Stimulated activated naive CD4-positive, alpha-beta T cell treated with Interleukin-2 at 50 U/mL for 16 hours (primary cell): ENCODE results near the gene SLC2A1.

Experiments
- DNase-seq: peaks from one replicate; lab custom pipeline; 2025; lab: John Stamatoyannopoulos, UW

SLC2A1 gene

DNA sequence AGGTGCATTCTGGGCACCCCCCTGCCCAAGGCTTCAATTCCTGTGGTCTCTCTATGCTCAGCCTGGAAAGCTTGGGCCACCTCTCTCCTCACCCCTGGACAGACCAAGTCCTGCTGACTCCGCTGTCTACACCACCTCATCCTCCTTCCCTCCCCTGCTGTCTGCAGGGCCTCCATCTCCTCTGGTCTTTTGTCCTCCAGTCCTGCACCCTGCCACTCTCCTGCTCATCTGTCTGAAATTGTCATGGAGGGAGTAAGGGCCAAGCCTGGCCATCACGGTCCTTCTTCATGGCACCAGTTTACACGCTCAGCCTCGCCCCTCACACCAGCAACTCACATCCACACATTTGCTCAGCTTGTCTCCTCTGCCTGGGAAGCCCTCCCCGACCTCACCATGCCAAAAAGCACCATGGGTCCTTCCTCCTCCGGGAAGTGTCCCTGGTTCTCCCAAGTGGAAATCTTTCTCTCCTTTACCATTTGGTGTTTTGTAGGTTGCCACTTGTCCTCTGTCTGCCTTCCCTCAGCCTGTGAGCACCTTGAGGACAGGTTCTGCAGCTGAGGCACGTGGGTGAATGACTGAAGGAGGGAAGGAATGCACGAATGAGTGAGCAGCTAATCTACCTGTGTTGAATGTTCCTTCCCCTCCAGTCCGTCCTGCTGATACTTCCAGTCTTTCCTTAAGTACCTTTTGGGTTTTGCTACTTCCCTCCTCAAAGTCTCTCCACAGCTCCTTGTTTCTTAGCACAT is 2.1 kb upstream of the SLC2A1 start:
- DNase-seq = no peak

DNA sequence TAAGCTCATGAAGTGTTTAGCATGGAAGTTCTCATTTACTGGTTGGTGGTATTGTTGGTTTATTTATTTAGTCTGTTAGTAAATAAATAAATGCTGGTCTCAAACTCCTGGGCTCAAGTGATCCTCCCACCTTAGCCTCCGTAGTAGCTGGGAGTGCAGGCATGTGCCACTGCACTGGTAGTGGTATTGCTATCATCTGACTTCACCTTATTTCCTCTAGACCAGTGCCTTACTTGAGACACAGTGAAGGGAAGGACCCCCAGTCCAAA is 1.4 kb upstream of the SLC2A1 start:
- no peak for DNase-seq

DNA sequence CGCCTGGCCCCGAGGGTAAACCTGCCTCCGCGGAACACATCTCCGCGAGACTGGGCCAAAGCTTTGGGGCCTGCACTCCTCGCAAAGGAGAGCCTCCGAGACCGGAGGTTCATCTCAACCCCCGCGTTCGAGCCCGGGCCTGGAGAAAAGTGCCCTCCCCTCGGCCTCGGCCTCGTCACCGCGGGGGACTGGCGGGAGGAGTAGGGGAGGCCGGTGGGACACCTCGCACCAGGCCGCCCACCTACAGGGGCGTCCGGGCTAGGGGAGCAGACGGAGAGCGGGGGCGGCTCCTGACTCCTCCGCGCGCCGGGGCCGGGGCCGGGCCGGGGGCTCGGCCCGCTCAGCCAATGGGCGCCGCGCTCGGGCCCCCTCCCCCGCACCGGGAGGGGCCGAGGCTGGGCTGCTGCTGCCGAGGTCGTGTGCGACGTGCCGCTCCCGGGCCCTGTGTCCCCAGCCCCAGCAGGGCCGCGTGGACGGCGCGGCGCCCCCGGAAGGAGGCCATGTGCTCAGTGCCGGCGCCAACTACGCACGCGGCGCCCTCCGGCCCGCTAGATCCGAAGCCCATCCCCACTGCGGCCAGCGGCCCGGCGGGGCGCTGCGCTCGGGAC is 684 bp downstream of the SLC2A1 start:
- peak; percentile 70 for DNase-seq

DNA sequence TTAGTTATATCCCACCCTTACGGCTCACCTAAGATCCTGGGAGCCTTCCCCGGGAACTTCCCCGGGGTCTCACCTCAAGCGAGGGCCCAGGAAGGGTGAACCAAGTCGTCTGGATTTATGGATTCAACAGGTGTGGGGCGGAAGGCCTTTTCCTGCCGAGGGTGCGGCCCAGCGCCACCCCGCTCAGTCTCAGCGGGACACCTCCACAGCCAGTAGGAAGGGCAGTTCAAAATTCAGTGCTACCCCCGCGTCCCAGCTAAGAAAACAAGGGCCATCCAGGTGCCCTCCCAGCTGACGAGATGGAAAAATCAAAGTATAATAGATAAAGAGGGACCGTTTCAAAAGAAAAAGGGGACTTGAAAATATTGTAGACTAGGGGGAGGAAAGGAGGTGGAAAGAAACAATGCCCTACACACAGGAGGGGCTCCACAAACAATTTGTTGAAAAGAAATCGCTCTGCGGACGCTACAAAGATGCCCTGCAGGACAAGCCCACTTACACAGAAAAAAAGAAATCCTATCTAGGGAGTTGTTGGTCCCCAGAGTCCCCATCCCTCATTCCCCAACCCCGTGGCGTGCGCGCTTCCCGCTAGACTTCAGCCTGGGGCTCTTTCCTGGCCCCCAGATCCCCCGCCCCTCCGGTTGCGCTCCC is 1.3 kb downstream of the SLC2A1 start:
- no peak for DNase-seq

DNA sequence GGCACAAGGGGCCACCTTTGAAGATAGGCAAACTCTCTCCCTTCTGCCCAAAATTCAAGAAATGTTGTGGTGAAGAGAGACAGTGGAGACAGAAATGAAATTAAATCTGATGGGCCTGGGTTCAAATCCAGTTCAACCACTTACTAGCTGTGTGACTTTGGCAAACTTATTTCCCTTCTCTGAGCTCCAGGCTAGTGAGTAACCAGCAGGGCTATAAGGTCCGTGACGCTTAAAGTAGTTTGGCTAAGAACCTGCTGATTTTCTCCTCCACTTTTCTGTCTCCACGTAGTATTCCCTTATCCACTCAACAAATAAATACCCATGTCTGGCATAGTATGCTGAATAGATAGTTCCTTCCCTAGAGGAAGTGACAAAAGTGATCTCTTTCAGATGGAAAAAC is 1.9 kb downstream of the SLC2A1 start:
- DNase-seq = no peak

DNA sequence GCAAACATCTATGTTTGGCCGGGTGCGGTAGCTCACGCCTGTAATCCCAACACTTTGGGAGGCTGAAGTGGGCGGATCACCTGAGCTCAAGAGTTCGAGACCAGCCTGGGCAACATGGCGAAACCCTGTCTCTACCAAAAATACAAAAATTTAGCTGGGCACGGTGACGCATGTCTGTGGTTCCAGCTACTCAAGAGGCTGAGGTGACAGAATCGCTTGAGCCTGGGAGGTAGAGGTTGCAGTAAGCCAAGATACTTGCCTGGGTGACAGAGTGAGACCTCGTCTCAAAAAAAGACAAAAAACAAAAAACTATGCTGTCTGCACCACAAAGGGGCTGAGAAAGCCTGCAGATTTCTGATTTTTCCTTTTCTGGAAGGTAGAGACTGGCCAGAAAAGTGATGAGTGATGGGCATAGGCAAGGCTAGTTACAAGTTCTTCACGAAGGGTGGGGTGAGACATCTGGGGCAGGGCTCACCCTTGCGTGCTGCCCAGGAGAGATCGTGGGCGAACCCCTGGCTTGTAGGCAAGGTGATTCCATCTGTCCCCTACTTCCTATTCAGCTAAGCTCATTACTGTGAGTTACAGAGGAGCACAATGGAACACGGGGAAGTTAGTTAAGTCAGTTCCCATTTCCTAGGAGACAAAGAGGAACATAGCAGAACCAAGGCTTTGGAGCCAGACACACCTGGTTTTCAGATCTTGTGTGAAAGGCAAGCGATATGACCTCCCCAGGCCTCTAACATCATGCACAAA is 3.2 kb downstream of the SLC2A1 start:
- no peak for DNase-seq

DNA sequence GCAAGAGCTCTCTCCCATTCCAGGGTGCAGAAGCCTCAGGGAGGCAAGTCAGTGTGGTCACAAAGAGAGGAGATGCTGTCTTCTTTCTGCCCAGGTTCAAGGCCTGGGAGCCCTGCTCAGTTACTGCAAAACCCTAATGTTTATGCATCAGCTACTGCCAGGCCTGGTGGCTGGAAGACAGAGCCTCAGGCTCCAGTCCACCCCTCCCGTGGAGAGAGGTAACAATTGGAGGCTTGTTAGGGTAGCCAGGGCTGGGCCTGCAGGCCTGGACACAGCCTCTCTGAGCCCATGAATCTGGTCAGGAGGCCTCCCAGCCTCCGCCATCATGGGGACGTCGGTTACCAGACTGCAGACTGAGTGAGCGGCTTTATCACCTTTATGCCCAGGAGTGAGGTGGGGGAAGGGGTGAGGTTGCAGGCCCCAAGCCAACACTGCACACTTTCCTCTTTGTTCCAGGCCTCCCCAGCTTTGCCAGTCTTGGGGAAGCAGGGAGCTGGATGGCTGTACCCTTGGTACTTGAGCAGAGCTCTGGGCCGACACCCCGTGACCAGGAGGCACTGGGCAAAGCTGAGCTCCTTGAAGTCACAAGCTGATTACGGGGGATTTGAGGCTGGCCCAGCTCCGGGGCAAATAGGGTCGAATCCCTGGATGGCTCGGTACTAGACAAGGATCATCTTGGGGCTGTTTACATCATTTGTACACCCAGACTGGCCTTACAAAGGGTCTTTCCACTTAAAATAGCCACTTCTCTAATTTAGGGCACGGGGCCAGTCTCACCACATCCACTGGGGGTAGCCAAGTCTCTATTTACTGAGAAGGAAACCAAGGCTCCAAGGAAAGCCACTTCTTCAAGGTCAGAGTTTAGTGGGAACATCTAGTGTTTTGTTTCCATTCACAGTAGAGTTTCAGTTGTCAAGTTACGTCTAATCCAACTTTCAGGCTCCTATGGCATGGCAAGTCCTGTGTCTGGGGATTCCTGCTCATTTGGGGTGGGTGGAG is 5.2 kb downstream of the SLC2A1 start:
- no peak for DNase-seq

DNA sequence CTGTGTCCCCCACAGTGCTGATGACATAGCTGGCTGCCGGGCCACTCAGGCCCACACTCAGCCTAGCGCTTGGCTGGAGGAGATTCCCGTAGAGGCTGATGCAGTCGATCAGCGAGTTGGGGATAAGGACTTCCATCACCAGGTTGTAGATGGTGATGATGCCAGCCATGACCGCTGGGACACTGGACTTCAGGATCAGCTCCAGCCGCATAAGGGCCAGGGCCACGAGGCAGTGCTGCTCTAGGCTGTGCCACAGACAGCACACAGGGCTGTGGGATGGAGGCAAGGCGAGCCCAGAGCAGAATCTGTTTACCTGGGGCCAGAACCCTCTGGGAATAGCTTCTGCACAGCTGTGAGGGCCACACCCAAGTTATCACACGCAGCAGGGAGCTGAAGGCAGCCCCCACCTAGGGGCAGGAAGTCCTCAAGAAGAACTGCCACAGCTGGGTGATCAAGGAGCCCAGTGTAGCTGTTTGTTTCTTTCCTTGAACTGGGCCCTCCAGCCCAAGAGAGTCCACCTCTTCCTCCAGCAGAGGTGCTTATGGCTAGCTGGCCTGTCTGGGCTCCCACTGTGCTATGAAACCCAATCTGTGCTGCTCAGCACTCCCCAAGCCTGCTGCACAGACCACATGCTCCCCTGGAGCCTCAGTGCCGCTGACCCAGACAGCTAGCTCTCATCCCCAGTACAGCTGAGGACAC is 6.2 kb downstream of the SLC2A1 start:
- DNase-seq = no peak

DNA sequence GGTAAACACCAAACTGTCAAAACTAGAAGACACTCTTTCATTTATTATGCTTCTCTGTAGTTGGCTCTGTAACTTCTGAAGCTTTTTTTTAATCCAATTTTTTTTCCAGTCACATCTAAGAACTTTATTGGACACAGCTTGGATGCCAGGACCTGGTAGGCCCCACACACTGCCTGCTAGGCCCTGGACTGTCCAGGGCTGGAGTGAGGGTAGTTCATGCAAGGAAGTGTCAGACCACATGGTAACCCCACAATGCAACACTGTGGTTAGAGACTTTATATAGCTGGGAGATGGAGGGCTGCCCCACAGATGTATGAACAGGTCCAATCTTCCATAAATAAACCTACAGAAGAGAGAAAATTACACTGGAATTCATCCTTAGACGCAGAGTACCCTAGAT is 7.1 kb downstream of the SLC2A1 start:
- DNase-seq = no peak

DNA sequence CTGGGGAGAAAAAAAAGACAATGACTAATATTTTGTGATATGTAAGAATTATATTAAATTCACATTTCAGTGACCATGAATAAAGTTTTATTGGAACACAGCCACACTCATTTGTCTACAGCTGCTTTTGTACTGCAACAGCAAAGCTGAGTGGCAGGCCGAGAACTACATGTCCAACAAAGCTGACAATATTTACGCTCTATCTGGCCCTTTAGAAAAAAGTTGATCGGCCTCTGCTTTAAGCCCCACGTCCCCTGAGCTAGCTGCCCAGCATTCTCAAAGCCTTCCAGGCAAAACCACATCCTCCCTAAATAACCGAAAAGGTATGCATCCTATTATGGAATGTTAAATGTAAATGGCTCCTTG is 8.6 kb downstream of the SLC2A1 start:
- no peak for DNase-seq

DNA sequence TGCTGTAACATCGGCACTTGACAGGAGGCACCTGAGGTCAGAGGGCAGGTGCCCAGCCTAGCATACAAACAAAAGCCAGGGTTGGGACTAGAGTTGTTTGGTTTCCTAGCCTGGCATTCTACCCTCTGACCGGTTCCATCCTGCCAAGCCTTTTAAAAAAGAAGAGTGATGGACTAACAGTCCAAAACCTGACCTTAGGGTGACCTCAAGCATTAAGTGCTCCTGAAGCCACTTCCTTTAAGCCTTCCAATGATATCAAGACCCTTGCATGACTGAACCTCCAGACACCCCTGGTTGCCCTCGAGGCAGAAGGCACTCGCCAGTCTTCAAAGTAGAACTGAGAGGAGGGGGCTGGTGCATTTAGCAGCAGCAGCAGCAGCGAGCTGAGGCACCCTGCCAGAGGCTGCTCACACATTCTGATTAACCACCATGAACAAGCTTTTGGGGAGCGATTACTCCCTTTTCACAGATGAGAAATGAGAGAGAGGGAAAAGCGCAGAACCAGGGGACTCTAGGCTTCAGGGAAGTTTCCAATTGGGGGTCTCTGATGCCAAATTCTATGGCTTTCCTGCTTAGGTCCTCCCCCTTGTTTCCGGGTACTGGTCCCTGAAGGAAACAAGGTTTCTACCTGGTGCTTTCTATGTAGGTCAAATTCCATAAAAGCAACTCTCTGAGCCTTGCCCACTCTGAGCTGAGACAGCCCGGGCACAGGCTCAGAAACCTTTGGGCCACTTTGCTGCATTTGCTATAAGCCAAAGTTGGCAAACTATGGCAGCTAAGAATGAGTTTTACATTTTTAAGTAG is 9.2 kb downstream of the SLC2A1 start:
- DNase-seq = no peak

DNA sequence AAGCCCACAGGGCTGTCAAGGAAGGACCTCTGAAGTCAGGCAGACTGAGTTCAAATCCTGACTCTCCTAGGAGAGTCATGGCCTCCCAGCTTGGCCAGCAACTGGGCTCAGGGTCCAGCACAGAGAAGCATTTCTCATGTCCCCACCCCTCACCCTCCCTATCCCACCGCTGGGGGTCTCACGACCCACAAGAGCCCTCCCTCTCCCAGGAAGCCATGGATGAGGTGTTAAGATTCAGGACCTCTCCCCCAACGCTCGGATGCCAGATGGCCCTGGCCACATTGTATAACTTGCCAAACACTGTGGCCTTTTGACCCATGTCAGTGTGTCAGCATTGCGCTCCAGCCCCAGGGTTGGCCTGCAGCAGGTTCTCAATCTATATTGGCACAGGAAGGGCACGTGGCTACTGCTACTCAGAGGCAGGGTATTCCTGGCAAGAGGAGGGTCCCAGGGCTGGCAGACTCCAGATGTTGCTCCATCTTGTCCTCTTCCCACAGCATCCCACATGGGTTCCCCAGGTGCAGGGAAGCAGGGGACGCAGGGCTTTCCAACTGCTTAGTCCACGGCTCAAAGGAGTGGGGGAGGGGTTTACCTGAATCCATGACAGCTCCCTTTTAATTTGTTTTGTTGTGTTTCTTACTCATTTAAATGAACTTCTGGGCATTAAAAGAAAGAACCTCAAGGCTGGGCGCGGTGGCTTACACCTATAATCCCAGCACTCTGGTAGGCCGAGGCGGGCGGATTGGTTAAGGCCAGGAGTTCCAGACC is 10.5 kb downstream of the SLC2A1 start:
- no peak for DNase-seq

DNA sequence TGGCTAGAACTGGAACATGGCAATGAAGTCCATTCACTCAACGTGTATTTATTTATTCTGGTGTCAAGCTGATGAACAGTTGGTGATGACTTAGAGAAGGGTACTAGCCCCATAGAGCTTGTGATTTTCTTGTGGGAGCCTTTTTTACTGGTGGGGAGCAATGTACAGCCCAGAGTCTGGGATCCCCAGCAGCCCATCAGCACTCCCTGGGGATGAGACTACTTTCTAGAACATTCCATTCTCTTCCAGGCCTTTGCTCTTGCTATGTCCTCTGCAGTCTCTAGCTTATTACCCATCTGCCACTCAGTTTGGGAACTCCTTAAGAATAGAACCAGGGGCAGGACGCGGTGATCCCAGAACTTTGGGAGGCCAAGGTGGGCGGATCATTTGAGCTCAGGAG is 11.6 kb downstream of the SLC2A1 start:
- no peak for DNase-seq

DNA sequence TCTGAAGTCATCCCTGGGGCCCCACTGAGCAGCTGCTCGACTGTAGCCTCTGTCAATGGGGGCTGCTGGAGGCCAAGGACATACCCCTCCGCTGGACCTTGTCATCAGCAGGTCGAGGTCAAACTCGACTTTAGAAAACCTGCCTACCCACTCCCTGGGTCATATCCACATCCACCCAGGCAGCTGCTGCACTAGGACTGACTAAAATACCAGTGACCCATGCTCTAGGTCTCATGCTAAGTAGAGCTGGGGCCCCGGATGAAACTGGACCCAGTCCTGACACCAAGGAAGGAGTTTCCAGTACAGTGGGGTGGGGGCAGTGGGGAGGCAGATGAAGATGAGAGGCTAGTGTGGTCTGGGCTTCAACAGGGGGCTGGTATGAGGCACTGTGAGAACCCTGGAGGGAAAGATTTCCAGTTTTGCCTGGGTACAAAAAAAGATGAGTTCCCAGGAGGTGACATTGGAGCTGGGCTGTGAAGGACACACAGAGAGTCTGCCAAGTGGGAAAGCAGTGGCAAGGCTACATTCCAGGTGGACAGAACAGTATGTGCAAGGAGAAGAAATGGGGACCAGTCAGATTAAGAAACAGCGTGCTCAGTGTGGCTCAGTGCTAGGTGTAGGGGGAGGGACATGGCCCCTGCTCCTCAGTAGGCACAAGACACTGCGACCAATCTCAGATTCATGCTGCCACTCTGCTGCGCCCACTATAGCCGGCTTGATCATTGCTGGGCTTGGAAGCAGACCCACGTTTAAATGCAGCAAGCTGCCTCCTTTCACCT is 12.4 kb downstream of the SLC2A1 start:
- no peak for DNase-seq

DNA sequence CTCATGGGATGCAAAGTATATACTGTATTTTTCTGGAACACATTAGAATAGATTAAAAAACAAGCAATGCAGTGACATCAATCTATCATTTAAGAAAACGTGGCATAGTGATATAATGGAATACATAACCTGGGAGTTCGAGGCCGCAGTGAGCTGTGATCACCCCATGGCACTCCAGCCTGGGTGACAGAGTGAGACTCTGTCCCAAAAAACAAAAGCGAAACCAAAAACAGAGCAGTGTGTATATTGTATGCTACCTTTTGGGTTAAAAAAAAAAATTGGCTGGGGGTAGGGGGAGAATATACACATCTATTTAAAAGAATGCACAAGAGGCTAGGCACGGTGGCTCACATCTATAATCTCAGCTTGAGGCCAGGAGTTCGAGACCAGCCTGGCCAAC is 13.5 kb downstream of the SLC2A1 start:
- DNase-seq = no peak

DNA sequence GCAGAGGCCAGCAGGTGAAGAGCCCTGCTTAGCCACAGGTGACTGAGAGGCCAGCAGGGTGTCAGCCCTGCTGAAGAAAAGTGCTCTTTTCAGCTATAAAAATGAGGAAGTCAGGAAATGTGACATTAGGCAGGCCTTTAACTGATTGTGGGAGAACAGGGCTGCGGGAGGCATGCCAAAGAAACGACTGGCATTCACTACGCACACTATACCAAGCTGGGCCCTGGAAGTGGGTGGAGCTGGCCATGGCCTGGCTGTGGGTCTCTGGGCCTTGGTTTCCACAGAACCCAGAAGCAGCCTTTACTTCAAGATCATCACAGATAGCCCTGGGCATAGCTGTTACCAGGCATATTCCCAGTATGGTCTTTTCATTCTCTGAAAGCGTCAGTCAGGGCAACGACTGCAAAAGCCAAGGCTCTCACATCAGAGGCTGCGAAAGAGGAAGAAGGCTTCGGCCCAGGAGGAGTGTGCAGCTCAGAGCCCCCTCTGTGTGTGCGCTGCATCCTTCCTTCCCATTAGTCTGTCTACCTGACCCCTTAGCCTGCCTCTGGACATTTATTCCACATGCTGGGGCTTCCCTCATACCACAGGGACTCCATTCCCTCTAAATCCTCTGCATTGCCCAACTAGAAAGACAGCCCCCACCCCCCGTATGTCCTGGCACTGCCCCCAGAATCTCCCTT is 14.3 kb downstream of the SLC2A1 start:
- no peak for DNase-seq

DNA sequence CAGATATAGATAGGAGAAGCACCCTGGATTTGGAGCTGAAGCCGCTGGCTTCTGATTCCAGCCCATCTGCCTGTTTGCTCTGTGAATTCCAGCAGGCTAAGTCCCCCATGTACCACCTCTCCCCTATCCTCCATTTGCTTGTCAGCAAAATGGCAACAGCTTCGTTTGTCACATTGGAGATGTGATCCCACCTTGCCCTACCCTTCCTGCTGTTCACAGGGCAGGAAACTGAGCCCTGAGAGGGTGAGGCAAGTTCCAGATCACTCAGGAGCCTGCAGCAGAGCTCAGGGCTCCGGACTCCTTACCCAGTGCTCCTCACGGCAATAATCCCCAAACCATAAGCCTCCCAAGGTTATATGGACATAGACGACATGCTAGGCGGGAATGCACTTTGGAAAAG is 14.9 kb downstream of the SLC2A1 start:
- no peak for DNase-seq

DNA sequence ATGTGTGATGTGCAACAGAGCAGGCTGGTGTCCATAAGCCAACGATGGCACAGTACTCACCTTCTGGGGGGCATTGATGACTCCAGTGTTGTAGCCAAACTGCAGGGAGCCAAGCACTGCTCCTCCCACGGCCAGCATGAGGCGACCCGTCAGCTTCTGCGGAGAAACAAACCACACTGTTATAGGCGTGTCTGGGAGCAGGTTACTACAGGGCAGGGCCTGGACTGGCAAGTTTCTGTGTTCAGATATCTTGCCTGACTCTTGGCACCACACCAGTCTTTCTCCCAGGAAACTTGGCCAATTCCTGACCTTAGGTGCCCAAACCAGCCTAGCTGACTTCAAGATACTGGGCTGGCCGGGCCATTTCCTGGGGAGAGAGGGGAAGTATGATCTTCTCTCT is 15.5 kb downstream of the SLC2A1 start:
- no peak for DNase-seq
